SK-MEL-5 (cell line): ENCODE results near the gene AMIGO1. TPM values are rescaled to one million over a fixed set of nuclear protein-coding genes. Genes with fewer than 3 reads are reported as not detected.

ENCODE experiments used
- DNase-seq: peaks from one replicate; pipeline ENCODE4 v3.0.0-alpha.2; 2016; ENCODE audit warnings: low read depth, low spot score
- in situ Hi-C: cut with HindIII; loops from 2 replicates; pipeline ENCODE4 v1.10.0; 2016; ENCODE audit warnings: low sequenced_read_pairs, high pct_unique_total_duplicates, low pct_unique_long_range_greater_than_20kb
- total RNA-seq: library from RNA; depleted of rRNA; stranded (reverse); fragments of >200 nt; shearing (Covaris generic); gene quantifications from 2 replicates; pipeline ENCODE4 v1.2.3, GENCODE V29; 2014

Gene AMIGO1
- total RNA-seq, 1 experiment from 2014 or later = 2.6 TPM

DNA sequence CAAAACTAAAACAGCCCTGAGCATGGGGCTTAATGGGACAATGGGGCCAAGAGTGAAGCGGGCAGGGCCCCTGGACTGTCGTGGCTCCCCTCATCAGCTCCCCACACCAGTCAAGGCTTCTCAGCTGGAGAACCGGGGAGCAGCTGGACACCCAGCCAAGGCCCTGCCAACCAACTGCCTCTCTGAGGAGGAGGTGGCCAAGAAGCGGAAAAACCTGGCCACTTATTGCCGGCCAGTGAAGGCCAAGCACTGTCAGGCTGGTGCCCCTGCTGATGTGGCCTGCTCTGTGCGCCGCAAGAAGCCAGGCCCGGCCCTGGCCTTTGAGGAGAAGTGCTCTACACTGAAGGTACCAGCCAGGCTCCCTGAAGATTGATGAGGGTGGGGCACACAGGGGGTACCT, 18.2 kb downstream of the AMIGO1 start:
- in situ Hi-C loops = no loop called here

GRCh38 chr1:109490934-109491302, 18.6 kb downstream of the AMIGO1 start:
- in situ Hi-C loops = no loop called here
- no peak for DNase-seq

More for the DNA sequence above, 18.2 kb downstream of the AMIGO1 start:
- no peak for DNase-seq

- peak; percentile 73 for DNase-seq
- in situ Hi-C loops = no loop called here
Measured at GRCh38 chr1:109490029-109490933, 19.2 kb downstream of the AMIGO1 start.

DNA sequence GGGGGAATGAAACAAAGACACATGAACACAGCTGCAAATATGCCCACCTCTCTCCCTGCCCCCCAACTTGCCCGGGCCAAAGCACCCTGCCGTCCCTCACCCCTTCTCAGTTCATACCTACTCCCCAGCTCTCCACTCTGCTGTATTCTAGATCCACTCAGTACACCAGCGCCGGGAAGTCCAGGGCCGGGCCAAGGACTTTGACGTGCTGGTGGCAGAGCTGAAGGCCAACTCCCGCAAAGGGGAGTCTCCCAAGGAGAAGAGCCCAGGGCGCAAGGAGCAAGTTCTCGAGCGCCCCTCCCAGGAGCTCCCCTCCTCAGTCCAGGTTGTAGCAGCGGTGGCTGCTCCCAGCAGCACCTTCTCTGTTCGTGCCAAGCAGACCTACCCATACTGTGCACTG, 20.8 kb downstream of the AMIGO1 start:
- DNase-seq = no peak
- in situ Hi-C loops = no loop called here

DNA sequence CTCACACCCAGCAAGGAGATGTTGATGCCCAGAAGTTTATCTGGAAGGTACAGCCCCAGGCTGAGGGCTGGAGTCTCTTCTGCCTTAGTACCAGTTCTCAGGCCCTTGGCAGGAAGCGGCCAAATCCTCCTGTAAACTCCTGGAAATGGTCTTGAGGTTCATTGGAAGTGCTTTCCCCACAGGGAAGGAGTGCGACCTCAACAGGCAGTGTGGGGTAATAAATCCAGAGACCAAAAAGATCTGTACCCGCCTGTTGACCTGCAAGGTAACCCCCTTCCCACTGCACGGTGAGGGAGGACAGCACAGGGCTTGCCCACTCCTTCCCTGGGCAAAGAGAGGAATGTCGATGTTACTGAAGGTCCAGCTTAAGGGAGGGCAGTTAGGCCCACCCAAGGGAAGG, 21.3 kb downstream of the AMIGO1 start:
- in situ Hi-C loops = no loop called here
- DNase-seq = peak; percentile 45

DNA sequence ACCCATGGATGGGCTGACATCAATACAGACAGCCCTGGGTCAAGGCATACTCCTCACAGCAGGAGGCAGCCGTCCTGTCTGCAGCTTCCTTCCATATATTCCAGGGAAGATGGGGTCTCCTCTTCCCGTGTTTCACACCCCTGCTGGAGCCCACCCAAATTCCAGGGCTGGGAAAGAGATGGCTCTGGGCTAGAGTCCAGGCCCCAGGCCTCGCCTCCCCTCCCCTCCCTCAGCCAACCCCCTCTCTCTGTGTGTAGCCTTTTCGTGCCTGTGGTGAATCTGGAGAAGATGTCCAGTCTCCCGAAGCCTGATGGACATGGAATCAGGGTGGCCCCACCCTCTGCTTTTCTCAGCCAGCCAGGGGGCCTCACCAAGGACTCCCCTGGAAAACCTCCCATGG, 22.3 kb downstream of the AMIGO1 start:
- in situ Hi-C loops = no loop called here
- no peak for DNase-seq

DNA sequence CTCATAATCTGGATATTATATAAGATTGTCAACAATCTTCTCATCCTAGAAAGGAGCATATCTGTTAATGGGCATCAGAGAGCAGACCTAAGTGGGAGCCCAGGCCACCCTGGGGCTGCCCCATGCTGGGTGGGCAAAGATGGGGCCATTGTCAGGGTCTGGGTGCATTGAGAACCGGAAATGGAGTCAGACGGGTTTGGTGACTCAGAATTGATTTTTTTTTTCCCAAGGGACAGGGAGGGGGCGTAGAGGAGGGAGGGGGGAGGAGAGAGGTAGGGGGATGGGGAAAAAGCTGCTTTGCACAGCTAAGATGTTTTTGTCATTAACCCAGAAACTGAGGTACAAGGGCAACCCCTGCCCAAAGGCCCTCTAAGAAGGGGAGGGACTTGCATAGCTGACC, 24.5 kb downstream of the AMIGO1 start:
- in situ Hi-C loops = no loop called here

GRCh38 chr1:109484519-109484975, 25.0 kb downstream of the AMIGO1 start:
- DNase-seq = no peak
- in situ Hi-C loops = no loop called here

More for the DNA sequence above, 24.5 kb downstream of the AMIGO1 start:
- no peak for DNase-seq

DNA sequence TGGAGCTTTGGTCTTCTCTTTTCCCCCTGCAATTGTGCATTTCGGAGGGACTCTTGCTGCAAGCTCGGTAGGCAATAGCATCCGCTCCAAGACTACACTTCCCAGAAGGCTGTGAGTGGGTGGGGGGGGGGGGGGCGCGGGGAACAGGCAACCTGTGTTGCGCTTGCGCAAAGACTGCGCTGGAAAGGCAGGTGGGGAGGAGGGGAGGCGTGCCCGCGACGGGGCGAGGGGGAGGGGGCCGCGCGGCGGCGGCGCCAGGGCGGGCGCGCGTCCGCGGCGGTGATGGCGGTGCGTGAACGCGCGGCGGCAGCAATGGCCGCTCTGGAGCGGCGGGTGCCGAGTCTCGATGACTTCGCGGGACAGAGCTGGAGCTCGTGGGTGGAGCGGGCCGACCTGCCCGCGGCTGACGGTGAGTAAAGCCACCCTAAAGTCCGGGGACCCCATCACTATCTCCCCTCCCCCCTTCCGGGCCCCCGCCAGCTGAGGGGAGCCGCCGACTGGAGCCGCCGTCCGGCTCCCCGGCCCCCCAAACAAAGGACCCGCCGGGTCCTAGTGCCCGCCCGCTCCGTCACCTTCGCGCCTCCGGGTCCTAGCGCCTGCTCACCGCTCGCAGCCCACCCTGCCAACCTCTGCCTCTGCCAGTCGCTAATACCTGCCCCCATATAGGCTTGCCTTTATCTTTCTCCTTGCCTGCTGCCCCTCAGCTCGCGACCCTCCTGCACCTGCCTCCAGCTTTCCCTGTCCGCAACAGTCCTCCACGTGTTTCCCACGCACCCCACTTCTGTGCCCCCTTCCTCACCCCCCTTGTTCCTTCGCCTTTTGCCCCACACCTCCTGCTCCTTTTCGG, 25.6 kb downstream of the AMIGO1 start, which contains the start of gene ATXN7L2:
Gene ATXN7L2 (plus strand): TSS at position 234 of the 847 bp plus-strand sequence. CDS start 49 bp downstream, at position 283.
- DNase-seq = peak; percentile 89
- in situ Hi-C loops = no loop called here

GRCh38 chr1:109482791-109483671, 26.5 kb downstream of the AMIGO1 start:
- peak; percentile 11 for DNase-seq
- in situ Hi-C loops = no loop called here

- in situ Hi-C loops = no loop called here
- DNase-seq = no peak
Measured at GRCh38 chr1:109482242-109482641, 27.3 kb downstream of the AMIGO1 start.

GRCh38 chr1:109481646-109482045, 27.9 kb downstream of the AMIGO1 start:
- in situ Hi-C loops = no loop called here
- no peak for DNase-seq

DNA sequence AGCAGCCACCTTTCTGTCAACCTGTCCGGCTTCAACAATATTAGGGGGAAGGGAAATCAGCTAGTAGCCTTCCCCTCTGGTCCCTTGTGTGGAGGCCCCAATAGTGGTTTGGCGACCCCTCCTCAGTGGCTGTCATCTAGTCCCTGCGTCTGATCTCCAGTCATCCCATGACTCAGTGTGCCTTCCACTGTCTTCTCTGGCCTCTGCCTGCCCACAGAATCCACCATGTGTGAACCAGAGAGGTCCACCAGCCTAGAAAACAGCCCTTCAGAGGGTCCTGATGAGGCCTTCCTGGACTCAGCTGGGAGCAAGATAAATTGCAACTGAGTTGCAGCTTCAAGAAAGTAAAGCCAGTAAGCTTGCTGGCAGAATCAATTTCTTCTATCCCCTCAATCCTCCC, 29.6 kb downstream of the AMIGO1 start:
- no peak for DNase-seq
- in situ Hi-C loops = no loop called here

- no peak for DNase-seq
- in situ Hi-C loops = no loop called here
Measured at GRCh38 chr1:109479311-109479710, 30.2 kb downstream of the AMIGO1 start.

DNA sequence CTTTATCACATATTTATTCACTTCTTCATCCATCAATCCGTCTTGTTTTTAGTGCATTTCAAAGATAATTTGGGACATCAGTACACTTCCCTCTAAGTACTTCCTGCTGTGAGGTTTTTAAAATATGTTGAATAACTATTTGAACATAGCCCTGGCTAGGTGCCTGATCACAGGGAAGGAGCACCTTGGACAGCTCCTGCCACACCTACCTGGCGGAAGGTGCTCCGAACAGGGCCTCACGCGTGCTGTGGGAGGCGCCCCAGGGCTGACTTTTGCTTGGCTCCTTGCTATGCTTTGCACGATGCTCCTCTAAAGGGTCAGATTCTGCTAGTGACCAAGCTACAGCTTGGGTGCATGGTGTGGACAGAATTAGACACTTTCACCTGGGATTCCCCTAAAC, 30.7 kb downstream of the AMIGO1 start:
- DNase-seq = no peak
- in situ Hi-C loops = no loop called here

GRCh38 chr1:109477821-109478220, 31.7 kb downstream of the AMIGO1 start:
- in situ Hi-C loops = no loop called here
- peak; percentile 35 for DNase-seq

GRCh38 chr1:109476825-109477224, 32.7 kb downstream of the AMIGO1 start:
- in situ Hi-C loops = no loop called here
- no peak for DNase-seq
